BLaER1 (cell line): ENCODE data around the gene PACC1.
"Not testable (repeated sequence)": the region's sequence is repeated elsewhere in the genome, so short reads cannot be mapped to it uniquely, and the experiment has no call there.

ENCODE experiments used
- H3K27ac ChIP-seq: shearing (Covaris generic); formaldehyde crosslinking; 2 replicates; pipeline ENCODE4 v1.8.1; 2022
- H3K27me3 ChIP-seq: shearing (Covaris generic); formaldehyde crosslinking; 2 replicates; pipeline ENCODE4 v1.8.1; 2022
- H3K36me3 ChIP-seq: shearing (Covaris generic); formaldehyde crosslinking; 2 replicates; pipeline ENCODE4 v1.8.1; 2022
- H3K4me1 ChIP-seq: shearing (Covaris generic); formaldehyde crosslinking; 2 replicates; pipeline ENCODE4 v1.8.1; 2022
- H3K4me2 ChIP-seq: shearing (Covaris generic); formaldehyde crosslinking; 2 replicates; pipeline ENCODE4 v1.8.1; 2022
- H3K4me3 ChIP-seq: shearing (Covaris generic); formaldehyde crosslinking; 2 replicates; pipeline ENCODE4 v1.8.1; 2022
- H3K9ac ChIP-seq: shearing (Covaris generic); formaldehyde crosslinking; 2 replicates; pipeline ENCODE4 v1.8.1; 2022
- H3K9me3 ChIP-seq: shearing (Covaris generic); formaldehyde crosslinking; 2 replicates; pipeline ENCODE4 v1.8.1; 2022
- H4K20me1 ChIP-seq: shearing (Covaris generic); formaldehyde crosslinking; 2 replicates; pipeline ENCODE4 v1.8.1; 2022
- Cebpa-rat ChIP-seq: shearing (Covaris generic); IDR thresholded peaks from 2 replicates; pipeline ENCODE4 v1.8.1; 2022

PACC1 gene

DNA sequence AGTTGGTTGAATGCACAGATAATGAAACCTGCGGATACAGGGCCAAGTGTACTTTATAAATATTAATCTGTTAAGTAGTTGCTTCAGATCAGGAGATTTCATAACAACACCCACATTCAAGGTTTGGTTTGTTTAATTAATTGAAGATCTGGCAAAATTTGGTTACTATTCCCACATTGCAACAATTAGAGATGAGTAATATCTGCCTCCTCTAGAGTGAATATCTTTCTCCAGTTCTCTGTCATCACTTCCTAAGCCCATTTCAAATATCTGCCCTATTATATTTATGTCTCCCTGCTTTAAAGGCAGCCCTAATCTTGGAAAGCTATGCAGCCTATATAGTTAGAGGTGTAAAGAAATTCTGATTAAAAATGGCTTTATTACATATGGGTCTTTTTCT, 68.1 kb downstream of the PACC1 start:
- Histone ChIP-seq H3K4me2 (no peak overlapping the region), H3K9me3 (no peaks in the 10 kb centered on the region), H3K9ac (no peak overlapping the region), H4K20me1 (no peaks in the 10 kb centered on the region; the same call in 1 of the 2 replicates), H3K4me1 (peaks cover 8% of the 10 kb centered on the region), H3K27ac (no peak overlapping the region), H3K36me3 (peaks cover 79% of the 10 kb centered on the region), H3K27me3 (no peaks in the 10 kb centered on the region), H3K4me3 (no peak overlapping the region)
- TF ChIP-seq Cebpa-rat: no peak

- Histone ChIP-seq H3K4me3 (no peak overlapping the region), H3K36me3 (peaks cover 78% of the 10 kb centered on the region), H3K27ac (no peak overlapping the region), H3K27me3 (no peaks in the 10 kb centered on the region), H3K4me2 (no peak overlapping the region), H3K9me3 (no peaks in the 10 kb centered on the region), H3K9ac (no peak overlapping the region), H3K4me1 (0 out of 2 replicates have a peak, but pooled peaks cover 2% of the 10 kb centered on the region), H4K20me1 (peaks cover 13% of the 10 kb centered on the region; the same call in 1 of the 2 replicates)
- TF ChIP-seq Cebpa-rat: no peak
Observed at GRCh38 chr1:212344905-212345304, 69.8 kb downstream of the PACC1 start.

DNA sequence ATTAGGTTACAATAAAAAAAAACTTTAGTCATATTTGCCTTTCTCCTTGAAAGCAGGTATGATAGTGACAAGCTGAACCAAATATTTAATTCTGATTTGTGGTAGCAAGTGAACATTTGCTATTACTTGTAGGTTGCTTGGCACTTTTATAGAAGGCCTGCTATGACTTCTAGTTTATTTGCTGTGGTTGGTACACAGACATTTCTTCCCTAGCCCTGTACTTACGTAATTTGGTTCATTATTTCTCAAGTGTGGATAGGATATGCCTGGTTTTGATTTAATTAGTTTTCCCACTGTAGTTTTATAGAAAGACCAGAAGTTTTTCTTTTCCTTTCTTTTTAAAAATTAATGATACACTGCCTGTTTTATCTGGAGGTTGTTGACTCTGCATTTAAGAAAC, 73.6 kb downstream of the PACC1 start:
- H4K20me1 ChIP-seq: peaks cover 20% of the 10 kb centered on the region; the same call in 1 of the 2 replicates
- H3K4me3 ChIP-seq: no peak overlapping the region
- H3K36me3 ChIP-seq: peaks cover 70% of the 10 kb centered on the region
- H3K4me1 ChIP-seq: no peaks in the 10 kb centered on the region
- no peak overlapping the region for H3K4me2 ChIP-seq
- H3K27ac ChIP-seq: no peak overlapping the region
- no peaks in the 10 kb centered on the region for H3K9me3 ChIP-seq
- no peak for TF ChIP-seq Cebpa-rat
- H3K27me3 ChIP-seq: no peaks in the 10 kb centered on the region
- no peak overlapping the region for H3K9ac ChIP-seq

DNA sequence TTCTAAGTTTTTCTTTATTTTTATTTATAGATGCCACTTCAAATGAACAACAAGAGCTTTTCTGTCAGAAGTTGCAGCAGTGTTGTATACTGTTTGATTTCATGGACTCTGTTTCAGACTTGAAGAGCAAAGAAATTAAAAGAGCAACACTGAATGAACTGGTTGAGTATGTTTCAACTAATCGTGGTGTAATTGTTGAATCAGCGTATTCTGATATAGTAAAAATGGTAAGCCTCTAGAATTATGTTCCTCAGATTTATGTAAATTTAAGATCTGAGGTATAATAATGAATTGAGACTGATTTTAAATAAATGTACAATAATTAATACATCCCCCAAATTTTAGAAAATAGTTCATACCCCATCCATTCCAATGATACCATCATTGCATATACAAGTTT, 85.6 kb downstream of the PACC1 start:
- Histone ChIP-seq H3K27me3 (no peaks in the 10 kb centered on the region), H3K9me3 (no peaks in the 10 kb centered on the region), H3K27ac (no peak overlapping the region), H3K36me3 (peaks cover 54% of the 10 kb centered on the region), H3K4me1 (no peaks in the 10 kb centered on the region), H3K4me3 (no peak overlapping the region), H3K4me2 (no peak overlapping the region), H4K20me1 (peaks cover 49% of the 10 kb centered on the region; the same call in 1 of the 2 replicates), H3K9ac (no peak overlapping the region)
- TF ChIP-seq Cebpa-rat: no peak

DNA sequence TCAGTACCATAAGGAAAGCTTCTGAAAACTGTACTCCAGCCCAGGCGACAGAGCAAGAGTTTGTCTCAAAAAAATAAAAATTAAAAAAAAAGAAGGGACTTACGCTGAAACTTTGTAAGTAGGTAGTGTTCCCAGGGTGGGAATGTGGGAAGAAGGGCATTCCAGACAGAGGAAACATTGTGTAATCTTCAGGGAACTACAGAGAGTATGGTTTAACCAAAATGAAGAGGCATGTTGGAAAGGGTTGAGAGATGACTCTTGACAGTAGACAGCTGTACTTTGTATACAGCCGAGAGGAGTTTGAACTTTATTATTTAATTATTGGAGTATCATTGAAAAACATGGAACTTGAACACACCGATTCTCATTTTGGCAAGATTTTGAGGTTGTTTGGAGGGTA, 86.4 kb downstream of the PACC1 start:
- Histone ChIP-seq H3K9ac (no peak overlapping the region), H3K36me3 (peaks cover 49% of the 10 kb centered on the region), H3K27me3 (no peaks in the 10 kb centered on the region), H3K9me3 (no peaks in the 10 kb centered on the region), H3K4me2 (no peak overlapping the region), H3K27ac (no peak overlapping the region), H3K4me3 (no peak overlapping the region), H3K4me1 (no peaks in the 10 kb centered on the region), H4K20me1 (peaks cover 49% of the 10 kb centered on the region; the same call in 1 of the 2 replicates)
- TF ChIP-seq Cebpa-rat: no peak

DNA sequence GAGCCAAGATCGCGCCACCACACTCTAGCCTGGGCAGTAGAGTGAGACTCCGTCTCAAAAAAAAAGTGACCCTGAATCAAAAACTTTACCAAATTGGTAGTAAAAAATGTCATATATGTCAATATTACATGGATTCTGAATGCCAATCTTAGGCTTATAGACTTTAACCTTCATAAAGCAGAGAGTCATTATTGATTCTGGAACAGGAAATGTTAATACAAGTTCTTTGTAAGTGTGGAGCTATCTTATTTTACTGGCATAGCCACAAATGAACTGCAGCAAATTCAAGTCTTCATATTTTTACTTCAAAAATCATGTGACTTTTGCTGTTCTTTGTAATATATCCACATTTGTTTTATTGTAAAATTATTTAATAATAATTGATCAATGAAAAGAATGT, 88.1 kb downstream of the PACC1 start:
- no peaks in the 10 kb centered on the region for H3K27me3 ChIP-seq
- no peak overlapping the region for H3K4me3 ChIP-seq
- H3K4me2 ChIP-seq: no peak overlapping the region
- H3K36me3 ChIP-seq: peaks cover 42% of the 10 kb centered on the region
- H3K4me1 ChIP-seq: no peaks in the 10 kb centered on the region
- no peak for TF ChIP-seq Cebpa-rat
- H4K20me1 ChIP-seq: peaks cover 49% of the 10 kb centered on the region; the same call in 1 of the 2 replicates
- no peak overlapping the region for H3K27ac ChIP-seq
- no peak overlapping the region for H3K9ac ChIP-seq
- H3K9me3 ChIP-seq: no peaks in the 10 kb centered on the region

- TF ChIP-seq Cebpa-rat: no peak
- H4K20me1 ChIP-seq: peaks cover 42% of the 10 kb centered on the region; the same call in 1 of the 2 replicates
Observed at GRCh38 chr1:212323066-212323465, 91.6 kb downstream of the PACC1 start.

DNA sequence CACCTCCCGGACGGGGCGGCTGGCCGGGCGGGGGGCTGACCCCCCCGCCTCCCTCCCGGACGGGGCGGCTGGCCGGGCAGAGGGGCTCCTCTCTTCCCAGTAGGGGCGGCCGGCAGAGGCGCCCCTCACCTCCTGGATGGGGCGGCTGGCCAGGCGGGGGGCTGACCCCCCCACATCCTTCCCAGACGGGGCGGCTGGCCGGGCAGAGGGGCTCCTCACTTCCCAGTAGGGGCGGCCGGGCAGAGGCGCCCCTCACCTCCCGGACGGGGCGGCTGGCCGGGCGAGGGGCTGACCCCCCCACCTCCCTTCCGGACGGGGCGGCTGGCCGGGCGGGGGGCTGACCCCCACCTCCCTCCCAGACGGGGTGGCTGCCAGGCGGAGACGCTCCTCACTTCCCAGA, 93.7 kb downstream of the PACC1 start:
- peaks cover 21% of the 10 kb centered on the region for H3K36me3 ChIP-seq
- H3K4me3 ChIP-seq, H3K4me1 ChIP-seq, H3K4me2 ChIP-seq, H3K27ac ChIP-seq, H3K27me3 ChIP-seq, H3K9ac ChIP-seq: not testable (repeated sequence)
- H3K9me3 ChIP-seq: peaks cover 21% of the 10 kb centered on the region
- peaks cover 34% of the 10 kb centered on the region; the same call in 1 of the 2 replicates for H4K20me1 ChIP-seq

More at GRCh38 chr1:212323066-212323465, 91.6 kb downstream of the PACC1 start:
- Histone ChIP-seq H3K9ac (no peak overlapping the region), H3K36me3 (peaks cover 23% of the 10 kb centered on the region; the same call in 1 of the 2 replicates), H3K4me3 (no peak overlapping the region), H3K4me1 (no peaks in the 10 kb centered on the region), H3K27ac (no peak overlapping the region), H3K4me2 (no peak overlapping the region), H3K9me3 (peaks cover 21% of the 10 kb centered on the region), H3K27me3 (no peaks in the 10 kb centered on the region)

GRCh38 chr1:212317916-212318315, 96.8 kb downstream of the PACC1 start:
- H4K20me1 ChIP-seq: peaks cover 22% of the 10 kb centered on the region; the same call in 1 of the 2 replicates
- peaks cover 21% of the 10 kb centered on the region for H3K36me3 ChIP-seq
- H3K4me1 ChIP-seq: no peaks in the 10 kb centered on the region
- H3K4me3 ChIP-seq: no peak overlapping the region
- H3K27ac ChIP-seq: no peak overlapping the region
- H3K27me3 ChIP-seq: no peaks in the 10 kb centered on the region
- TF ChIP-seq Cebpa-rat: no peak
- no peak overlapping the region for H3K9ac ChIP-seq
- no peak overlapping the region for H3K4me2 ChIP-seq
- peaks cover 23% of the 10 kb centered on the region for H3K9me3 ChIP-seq

DNA sequence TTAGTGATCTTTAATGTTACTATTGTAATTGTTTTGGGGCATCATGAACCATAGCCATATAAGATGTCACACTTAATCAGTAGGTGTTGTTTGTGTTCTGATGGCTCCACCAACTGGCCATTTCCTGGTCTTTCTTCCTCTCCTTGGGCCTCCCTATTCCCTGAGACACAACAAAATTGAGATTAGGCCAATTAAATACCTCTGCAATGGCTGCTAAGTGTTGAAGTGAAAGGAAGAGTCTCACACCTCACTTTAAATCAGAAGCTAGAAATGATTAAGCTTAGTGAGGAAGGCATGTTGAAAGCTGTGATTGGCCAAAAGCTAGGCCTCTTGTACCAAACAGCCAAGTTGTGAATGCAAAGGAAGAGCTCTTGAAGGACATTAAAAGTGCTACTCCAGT, 98.8 kb downstream of the PACC1 start:
- H4K20me1 ChIP-seq: peaks cover 22% of the 10 kb centered on the region; the same call in 1 of the 2 replicates
- no peak overlapping the region for H3K27ac ChIP-seq
- H3K4me3 ChIP-seq: no peak overlapping the region
- H3K4me2 ChIP-seq: no peak overlapping the region
- no peaks in the 10 kb centered on the region for H3K27me3 ChIP-seq
- peaks cover 35% of the 10 kb centered on the region for H3K36me3 ChIP-seq
- TF ChIP-seq Cebpa-rat: no peak
- peaks cover 37% of the 10 kb centered on the region for H3K9me3 ChIP-seq
- H3K4me1 ChIP-seq: no peaks in the 10 kb centered on the region
- no peak overlapping the region for H3K9ac ChIP-seq

- no peaks in the 10 kb centered on the region for H3K27me3 ChIP-seq
- peaks cover 42% of the 10 kb centered on the region for H3K36me3 ChIP-seq
- H3K9me3 ChIP-seq: peaks cover 39% of the 10 kb centered on the region
- no peak overlapping the region for H3K27ac ChIP-seq
- no peaks in the 10 kb centered on the region for H3K4me1 ChIP-seq
- TF ChIP-seq Cebpa-rat: no peak
- no peak overlapping the region for H3K4me2 ChIP-seq
- H3K4me3 ChIP-seq: no peak overlapping the region
- H4K20me1 ChIP-seq: peaks cover 22% of the 10 kb centered on the region; the same call in 1 of the 2 replicates
- H3K9ac ChIP-seq: no peak overlapping the region
Observed at GRCh38 chr1:212315184-212315583, 99.5 kb downstream of the PACC1 start.
